Cerebellar nuclear complex (tissue), 1 donor: ENCODE data around the gene TTC31.

Experiments
- DNase-seq, 2 experiments: peaks; one replicate each; lab custom pipeline; 2025; lab: John Stamatoyannopoulos, UW

TTC31 gene

DNA sequence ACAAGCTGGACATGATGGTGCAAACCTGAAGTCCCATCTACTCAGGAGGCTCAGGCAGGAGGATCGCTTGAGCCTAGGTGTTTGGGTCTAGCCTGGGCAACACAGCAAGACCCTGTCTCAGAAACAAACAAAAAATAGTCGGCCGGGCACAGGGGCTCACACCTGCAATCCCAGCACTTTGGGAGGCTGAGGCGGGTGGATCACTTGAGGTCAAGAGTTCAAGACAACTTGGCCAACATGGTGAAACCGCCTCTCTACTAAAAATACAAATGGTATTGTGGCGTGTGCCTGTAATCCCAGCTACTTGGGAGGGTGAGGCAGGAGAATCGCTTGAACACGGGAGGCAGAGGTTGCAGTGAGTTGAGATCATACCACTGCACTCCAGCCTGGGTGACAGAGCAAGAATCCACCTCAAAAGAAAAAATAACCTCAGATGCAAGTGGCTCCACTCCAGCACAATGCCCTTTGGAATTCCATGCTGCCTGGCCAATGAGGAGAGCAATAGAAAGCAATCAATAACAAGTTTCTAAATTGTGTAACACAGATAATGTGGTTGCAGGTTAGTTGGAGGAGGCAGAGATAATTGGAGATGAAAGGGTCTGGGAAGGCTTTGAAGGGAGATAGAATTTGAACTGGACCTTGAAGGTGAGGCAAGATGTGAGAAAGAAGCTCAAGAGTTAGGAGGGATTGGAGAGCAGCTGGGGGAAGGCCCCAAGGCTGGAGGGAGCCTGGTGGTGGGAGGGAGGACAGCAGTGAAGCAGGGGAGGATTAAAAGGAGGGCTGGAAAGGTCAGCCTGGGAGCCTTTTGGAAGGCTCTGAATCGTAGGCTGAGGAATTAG lies 6.0 kb downstream of the TTC31 start:
- no peak for DNase-seq

DNA sequence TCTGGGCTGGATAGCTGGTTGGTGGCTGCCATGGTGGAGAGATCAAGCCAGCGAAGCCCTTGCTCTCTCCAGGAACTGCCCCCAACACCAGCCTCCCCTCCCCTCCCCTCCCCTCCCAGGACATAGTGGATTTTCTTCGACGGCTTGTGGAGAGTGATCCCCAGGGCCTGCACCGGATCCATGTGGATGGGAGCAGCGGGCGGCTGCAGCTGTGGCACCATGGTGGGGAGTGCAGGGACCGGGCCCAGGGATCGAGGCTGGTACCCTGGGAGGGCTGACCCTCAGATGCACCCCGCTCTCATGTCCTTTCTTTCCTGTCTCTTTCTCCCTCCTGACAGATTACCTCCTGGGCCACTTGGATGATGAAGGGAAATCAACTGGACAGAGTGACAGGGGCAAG lies 7.0 kb downstream of the TTC31 start:
- no peak for DNase-seq

DNA sequence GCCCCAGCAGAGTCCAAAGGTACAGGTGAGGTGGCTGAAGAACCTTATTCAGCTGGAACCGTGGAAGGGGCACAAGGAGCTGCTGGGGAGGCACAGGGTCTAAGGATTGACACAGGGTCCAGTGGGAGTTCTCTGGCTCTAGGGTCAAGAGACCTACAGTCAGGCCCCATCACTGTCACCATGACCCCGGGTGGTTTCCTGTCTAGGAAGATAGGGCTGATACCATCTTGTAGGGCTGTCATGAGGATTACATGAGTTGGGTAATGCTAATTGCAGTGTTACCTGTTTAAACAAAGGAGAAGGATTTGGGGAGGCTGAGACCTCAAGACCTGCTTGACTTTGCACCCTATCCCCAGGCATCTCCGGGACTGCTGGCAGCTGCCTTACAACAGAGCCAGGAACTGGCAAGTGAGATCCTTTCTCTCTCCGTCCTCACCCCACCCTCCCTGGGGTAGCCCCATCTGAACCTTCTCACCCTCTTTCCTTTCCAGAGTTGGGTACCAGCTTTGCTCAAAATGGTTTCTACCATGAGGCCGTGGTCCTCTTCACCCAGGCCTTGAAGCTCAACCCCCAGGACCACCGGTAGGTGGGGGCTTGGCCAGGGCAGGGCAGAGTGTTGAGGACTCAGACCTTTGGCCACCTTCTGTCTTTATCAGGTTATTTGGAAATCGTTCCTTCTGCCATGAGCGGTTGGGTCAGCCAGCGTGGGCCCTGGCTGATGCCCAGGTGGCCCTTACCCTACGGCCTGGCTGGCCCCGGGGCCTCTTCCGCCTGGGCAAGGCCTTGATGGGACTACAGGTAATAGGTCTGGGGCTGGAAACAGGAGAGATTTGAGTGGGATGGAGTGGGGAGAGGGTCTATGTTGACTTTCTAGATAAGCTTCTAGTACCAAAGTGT lies 9.0 kb downstream of the TTC31 start:
- DNase-seq, result no peak

DNA sequence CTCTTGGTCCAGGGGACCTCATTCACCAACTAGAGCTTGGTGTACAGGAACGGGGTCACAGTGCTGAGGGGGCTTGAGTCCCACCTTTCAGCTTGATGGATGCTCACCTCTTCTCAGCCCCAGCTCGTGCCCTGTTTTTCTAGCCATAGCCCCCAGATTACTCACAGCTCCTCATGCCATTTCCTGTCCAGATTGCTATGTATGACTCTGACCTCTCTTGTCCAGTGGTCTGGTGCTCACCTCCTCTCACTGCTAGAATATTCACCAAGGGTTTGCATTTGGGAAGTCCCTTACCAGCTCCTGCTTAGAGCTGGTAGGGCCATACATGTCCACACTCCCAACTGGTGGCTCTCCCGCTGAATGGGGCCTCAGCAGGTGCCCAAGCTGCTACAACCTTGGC lies 10.7 kb downstream of the TTC31 start:
- DNase-seq, result no peak

DNA sequence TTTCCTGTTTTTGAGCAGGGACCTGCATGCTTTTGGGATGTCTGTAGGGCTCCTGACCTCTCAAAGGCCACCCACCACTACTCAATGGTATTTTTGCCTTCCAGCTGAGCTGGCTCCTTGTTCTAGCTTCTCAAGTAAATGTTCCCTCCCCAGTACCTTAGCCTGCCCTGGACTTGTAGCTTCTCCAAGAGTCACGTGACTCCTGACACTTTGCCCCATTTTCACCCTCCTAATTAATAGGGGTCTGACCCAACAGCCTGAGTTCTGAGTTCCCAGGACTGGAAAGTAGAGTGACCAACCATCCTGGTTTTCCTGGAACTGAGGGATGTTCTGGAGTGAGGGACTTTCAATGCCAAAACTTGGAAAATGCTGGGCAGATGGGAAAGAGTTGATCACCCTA lies 12.6 kb downstream of the TTC31 start:
- no peak for DNase-seq

DNA sequence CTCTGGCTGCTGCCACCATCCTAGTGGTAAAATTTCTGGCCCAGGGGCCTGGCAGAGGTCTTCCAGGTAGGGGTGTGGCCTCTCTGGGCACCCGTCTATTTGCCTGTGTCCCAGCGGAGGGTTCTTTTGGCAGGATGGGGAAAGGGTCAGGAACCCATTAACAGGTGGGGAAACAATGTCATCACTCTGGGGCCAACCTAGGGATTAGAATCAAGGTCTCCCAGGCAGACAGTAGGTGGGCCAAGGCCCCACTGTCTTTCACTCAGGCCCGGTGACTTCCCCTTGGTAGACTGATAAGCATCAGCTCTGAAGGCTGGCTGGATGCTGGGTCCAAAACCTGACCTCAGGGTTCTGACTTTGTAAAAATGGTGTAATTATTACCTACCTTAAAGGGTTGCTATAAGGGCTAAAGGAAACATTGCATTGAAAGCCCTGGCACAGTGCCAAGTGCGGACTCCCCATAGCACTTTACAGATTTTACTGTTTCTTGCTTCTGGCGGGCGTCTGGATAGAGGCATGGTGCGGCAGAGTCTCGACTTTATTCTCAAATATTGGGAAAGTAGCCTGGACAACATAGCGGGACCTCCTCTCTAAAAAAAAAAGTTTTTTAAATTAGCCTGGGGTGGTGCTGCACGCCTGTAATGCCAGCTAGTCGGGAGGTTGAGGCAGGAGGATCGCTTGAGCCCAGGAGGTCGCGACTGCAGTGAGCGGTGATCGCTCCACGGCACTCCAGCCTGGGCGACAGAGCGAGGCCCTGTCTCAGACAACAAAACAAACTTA lies 14.3 kb downstream of the TTC31 start:
- DNase-seq, result no peak

DNA sequence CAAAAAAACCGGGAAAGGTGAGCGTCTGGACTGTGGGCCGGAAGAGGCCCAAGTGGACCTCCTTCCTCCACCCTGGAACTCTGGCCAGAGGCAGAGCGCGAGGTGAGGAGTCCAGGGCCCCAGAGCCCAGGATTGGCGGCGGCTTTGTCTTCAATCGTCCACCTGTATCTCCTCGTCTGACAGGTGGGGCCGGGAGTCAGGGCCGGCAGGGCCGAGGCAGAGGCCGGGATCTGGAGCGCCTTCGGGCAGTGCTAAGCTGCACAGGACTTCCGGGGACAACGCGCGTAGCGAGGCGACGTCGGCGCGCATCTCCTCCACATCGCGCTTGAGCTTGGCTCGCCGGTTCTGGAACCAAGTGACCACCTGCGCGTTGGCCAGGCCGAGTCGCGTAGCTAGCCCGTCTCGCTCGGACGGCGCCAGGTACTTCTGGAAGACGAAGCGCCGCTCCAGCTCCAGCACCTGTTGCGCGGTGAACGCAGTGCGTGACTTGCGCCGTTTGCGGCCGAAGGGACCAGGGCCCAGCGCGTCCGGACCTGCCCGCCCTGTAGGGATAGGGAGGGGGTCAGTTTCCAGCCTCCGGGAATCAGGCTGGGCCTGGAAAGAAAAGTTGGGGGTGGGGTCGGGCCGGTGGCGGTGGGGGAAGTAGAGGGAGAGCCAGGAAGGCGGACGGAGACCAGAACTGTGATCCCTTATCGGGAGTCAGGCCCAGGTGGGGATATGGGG lies 15.1 kb downstream of the TTC31 start:
- DNase-seq, result no peak

DNA sequence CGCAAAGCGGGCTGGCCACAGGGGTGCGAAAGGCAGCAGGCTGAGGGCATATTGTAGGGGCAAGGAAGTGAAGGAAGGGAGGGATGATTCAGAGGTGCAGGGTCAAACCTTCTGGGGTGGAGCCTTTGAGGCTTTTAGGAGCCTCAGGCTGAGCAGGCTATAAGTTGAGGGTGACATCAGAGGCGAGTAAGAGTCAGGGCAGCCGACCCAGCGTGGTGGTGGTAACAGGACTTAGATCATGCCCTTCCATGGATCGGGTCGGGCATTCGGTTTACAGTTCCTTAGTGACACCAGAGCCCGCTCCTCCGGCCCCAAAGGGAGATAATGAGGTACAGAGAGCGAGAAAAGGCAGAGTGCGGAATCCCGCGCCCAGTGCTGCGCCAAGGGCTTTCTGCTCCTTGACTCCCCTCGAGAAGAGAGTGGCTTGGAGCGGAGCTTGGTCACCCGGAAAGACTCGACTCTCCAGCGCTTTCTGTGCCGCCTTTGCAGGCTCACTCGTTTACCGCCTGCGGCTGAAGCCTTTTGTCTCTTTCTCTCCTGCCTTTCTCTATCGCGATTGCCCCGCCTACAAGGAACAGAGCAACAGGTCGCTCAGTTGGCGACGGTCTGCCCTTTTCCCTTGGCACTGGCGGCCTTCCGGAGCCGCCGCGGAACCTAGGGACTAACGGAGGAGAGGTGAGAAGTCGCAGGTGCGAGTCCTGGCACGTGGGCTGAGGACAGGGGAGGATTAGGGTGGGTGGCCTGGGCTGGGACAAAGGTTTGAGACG lies 15.8 kb downstream of the TTC31 start:
- DNase-seq, result no peak

DNA sequence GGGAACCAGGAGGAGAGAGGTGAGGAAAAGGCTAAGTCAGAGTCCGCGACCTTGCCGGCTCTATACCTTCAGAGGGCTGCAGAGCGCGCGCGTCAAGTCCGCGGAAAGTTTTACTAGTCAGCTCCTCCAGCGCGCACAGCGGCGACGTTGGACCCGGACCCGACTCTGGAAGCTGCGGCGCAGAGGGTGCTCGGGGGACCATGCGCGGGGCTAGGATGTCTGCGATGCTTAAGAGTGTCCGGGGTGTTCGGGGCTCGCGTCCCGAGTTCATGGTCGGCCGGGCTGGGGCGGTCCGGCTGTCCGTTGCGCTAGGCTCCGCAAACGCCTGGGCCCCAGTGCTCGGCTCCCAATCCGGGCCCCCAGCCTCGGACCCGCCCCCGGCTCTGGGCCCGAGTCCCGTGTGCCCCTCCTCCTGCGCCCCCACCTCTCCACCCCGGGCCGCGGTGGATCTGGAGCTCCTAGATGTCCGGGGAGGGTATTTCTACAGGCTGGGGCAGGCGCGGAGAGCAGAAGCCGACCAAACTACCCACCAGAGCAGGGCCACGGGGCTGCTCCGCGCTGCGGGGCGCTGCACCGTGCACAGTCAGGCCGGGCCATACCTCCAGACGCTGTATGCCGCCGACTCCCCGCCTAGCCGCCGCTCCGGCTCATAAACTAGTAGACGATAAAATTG lies 16.5 kb downstream of the TTC31 start, which contains the start of gene LBX2:
LBX2 (minus strand) TSS at position 337 of the 673 bp plus-strand sequence; CDS start at position 271, 66 bp downstream.
- DNase-seq, result no peak

DNA sequence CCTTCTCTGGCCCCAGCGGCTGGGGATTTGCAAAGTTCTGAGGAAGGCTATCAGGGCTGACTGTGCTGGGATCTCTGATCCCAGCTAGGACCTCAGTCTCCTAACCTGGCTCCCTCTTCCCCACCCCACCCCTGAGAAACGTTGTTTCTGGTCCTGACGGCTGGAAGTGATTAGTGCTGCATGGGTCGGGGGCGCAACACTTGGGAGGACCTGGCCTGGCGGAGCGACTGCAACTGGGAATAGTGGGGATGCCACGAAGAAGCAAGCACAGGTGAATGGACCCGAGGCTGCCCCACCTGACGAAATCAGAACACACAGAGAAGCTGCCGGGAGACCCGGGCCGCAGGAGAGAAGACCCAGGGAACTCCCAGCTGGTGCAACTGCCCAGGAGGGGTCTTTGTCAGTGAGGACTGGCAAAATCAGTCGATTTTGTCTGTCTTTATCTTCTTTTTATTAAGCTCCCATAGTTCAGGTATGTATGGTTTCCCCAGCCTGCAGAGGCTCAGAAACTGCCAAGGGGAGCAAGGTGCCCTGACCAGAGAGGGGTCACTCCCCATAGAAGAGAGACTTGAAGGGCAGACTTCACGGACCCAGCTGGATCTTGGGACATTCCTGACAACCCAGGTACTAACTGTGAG lies 17.2 kb downstream of the TTC31 start:
- no peak for DNase-seq

DNA sequence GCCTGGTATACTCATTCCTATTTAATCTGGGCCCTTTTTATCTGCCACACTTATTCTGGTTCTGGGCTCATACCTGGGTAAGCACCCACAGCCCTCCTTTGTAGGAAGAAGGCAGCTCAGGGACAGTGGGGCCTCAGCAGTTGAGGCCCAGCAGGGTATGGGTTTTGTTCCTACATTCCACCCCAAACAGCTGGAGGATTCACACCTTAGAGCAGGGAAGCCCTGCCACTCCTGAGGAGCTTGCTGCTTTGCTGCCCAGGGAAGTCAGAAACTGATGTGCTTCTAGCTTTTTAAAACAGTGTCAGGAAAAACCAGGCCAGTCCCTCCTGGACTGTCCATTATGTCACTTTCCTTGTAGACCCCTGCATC lies 17.7 kb downstream of the TTC31 start:
- DNase-seq, result no peak

DNA sequence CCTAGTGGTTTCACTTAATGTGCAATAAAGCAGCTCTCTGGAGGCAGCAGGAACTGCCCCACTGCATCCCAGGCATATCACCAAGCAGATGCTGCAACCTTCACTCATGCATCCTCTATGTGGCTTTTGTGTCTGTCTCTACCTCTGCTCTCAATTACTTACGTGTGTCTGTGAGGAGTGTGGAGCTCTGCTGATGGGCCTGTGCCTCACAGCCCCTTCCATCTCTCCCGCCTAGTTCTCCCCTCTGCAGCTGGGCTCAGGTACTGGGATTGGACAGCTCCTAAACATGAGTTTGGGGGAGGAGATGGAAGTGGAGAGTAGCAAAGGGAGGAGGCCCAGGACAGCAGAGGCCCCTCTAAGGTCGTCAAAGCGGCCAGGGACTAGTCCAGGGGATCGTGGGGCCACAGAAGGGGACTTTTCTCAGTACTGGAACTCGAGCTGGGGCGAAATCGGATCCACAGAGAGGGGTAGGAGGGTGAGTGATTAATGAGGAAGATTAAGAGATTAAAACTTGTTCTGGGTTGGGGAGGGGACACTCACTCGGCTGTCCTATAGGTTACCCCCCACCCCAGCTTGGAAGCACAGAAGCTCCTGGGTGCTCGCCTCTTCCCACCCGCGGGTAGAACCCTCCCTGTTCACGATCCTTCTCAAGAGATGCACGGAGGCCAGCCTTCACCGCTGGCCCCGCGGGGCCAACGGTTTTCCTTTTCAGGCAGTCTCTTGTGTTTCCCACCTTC lies 18.6 kb downstream of the TTC31 start:
- DNase-seq, result no peak

DNA sequence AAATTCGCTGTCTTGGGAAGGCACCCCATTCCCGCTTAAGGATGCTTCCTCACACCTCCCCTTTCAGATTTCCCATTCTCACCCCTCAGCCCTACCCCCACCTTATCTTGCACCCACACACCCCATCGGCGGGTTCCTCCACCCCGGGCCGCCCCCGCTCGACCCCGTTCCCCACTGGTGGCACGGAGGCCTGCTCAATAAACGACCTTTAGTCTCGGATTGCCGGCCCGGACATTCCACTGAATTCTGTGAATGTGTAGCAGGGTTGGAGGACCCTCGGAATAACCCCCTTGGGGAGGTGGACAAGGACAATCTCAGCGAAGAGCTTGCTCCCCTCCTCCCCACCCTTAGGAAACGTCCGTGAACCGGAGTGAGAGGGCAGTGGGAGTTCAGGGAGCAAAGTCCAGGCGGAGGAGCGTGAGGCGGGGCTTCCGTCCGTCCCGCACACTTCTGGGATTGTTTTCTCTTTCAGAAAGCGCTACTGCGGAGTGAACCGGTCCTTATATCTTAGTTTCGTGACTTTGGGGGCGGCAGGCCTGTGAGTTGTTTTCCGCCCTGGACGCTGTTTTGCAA lies 19.4 kb downstream of the TTC31 start:
- no peak for DNase-seq

DNA sequence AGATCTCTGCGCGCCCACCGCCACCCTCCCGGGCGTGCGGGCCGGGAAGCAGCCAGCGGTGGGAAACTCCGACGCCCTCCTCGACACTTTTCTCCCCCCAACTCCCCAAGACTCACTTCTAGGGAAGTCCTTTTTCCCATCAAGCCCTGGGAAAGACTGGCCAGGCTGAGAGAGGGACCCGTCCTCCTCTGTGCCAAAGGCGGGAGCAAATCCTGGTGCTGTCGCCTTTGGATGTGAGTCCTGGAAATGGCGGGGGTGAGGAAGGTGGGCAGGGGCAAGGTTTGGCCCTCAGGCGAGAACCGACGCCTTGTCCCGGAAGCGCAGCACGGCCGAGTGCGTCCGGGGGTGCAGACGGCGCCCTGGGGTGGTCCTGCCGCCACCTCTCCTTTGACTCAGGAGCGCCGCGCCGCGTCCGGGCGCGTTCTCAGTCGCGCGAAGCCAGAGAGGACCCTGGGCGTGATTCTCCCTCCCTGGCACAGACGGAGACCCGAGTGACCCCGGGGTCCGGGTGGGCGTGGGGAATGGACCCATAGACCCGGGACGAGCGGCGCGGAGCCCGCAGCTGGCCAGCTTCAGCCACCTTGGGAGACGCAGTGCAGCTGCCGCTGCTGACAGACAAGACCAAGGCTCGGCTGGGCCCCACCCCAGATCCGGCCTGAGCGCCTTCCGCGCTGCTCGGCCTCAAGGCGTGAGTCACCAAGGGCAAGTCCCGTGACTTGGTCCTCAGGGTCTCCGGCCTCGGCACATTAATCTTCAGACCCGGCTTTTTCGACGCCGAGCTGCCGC lies 20.0 kb downstream of the TTC31 start:
- no peak for DNase-seq

DNA sequence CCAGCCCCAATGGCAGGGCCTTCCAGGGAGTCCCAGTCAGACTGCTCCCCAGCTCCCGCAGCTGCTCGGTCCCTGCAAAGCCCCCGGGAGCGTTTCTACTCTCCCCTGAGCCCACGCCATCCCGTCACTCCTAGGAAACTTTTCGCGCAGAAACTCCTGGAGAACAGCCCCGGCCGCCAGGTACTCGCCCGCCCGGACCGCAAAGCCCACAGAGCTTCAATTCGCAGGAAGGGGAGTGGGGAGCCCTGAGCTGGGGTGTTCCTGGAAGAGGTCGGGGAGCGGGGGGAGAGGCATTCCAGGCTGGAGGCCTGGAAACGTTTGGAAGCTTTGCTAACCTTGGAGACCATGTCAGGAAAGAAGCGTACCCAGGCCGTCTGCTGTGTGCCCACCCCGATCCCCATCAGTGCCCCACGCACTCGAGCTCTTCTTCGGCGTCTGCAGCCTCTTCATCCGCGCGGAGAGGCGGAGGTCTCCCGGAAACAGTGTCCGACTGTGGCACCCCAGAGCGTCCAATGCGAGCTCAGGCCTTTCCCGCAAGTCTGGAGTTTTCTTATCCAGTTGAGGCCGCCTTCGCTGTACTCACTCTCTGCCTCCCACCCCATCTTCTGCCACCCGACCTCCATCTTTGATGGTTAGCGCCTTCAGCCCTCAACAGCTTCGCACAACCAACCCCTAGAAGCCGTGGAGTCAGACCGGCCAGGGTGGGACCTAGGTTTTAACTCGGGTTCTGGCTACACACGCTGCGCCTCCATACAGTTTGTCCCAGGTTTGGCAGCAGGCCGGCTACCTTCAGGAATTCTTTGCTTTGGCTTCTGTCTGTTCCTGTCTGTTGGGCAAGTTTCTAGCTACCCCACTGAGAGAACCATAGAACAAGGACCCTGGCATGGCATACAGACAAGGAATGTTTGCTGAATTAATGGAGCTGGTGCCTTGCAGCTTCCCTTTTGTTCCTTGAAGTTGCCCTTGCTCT lies 20.9 kb downstream of the TTC31 start:
- DNase-seq, result no peak

DNA sequence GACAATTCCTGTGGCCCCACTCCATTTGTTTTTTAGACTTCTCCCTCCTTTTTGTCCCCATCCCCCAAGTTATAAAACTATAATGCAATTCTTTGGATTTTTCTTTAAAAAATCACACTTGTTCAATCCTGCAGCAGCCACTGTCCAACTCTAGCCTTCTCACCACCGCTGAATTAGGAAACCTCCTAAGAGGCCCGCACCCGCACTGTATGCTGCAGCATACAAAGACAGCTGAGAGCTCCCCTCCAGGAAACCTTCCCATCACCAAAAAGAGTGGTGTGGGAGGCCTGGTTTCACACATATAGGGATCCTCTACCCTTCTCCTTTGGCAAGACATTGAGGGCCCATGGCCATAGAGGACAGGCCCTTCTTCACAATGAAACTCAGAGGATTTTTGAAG lies 21.7 kb downstream of the TTC31 start:
- no peak for DNase-seq
